ENCODE measurements around the gene TMEM44.
A peak's percentile ranks its signal among the peaks of the same experiment; 100 is the strongest.
"Not testable (repeated sequence)": the region's sequence is repeated elsewhere in the genome, so short reads cannot be mapped to it uniquely, and the experiment has no call there.

TMEM44 gene

GRCh38 chr3:194615226-194615625, 18.0 kb downstream of the TMEM44 start:
- no peak for DNase-seq (ENCODE audit: low read depth in 4 of 4, low spot score in 1 of 4)

- no peak for DNase-seq (ENCODE audit: low read depth in 4 of 4, low spot score in 1 of 4)
Observed at GRCh38 chr3:194612221-194612620, 21.0 kb downstream of the TMEM44 start.

DNA sequence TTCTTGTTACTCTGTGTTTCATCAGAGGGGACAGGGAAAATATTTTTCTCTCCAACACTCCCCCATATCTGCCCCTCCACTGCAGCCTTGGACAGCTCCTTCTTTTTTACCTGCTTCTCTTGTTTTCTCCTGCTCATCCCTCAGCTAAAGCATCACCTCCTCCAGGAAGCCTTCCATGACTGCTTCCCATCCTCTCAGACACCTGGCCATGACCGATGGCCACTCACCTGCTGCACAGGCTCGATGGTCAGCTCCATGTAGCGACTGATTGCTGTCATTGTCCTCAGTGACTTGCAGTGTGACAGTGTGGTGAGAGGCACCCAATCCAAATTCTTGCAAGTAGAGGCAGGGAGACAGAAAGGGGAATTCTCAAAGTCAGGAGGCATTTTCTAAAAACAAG, 22.5 kb downstream of the TMEM44 start:
- no peak for DNase-seq (ENCODE audit: low read depth in 4 of 4, low spot score in 1 of 4)

DNA sequence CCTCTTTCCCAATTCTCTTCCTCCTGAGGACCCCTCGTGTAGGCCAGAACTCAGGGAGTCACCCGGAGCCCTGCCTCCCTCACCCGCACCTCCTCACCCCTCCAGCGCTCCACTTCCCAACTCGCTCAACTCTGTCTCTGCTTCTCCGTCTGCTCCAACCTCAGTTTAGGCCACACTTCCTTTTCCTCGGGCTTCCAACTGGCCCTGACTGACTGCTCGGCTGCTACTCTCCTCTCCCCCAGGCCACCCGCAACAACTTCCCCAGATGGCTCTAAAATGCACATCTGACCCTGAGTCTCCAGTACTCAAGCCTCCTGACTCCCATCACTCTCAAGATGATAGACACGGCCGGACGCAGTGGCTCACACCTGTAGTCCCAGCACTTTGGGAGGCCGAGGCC, 23.6 kb downstream of the TMEM44 start:
- no peak for DNase-seq (ENCODE audit: low read depth in 4 of 4, low spot score in 1 of 4)

DNA sequence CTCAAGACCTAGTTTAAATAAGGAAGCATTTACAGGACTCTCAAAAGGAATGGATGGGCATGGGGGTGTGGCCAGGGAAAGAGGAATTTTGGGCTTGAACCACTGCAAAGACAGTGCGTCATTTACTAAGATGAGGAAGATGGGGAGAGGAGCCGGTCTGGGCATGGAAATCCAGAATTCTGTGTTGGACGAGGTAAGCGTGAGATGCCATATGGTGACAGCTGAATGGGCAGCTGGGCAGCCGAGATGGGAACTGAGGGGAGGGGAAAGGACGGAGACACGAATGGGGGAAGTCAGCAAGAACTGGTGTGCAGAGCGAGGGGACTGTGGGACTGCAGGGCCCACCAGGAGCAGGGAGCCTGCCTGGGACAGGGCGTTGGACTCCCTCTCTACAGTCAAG, 24.2 kb downstream of the TMEM44 start:
- DNase-seq (ENCODE audit: low read depth in 4 of 4, low spot score in 1 of 4): no peak

DNA sequence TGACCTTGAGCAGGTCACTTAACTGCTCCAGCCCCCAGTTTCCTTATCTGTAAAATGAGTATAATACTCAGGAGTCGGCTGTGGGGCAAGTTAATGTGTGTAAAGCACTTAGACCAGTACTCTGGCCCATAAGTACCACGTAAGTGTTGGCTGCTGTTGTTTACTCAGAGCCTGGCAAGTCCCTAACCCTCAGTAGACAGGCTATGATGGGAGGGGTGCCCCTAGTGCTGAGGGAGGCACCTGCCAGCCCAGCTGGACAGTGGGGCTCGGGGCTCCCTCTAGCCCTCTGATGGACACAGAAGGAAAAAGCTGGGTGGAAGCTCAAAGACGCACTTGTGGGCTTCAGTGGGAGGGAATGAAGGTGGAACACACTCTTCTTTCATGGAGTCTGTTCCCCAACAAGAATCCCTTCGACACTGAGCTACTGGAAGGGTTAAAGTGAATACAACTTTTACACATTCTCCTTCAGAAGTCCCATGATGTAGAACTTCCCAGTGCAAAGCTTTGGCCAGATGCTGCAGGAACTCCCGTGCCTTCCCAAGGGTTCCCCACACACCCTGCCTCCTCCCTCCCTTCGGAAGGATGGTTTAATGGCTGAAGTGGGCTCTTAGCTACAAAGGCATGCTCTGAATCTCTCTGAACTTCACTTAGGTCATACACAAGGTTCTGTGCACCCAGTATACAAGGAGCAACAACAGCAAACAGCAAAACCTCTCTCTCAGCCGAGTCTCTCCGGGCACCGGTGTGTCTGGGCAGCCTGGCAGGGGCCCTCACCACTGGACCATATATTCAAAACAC, 25.4 kb downstream of the TMEM44 start:
- DNase-seq (ENCODE audit: low read depth in 4 of 4, low spot score in 1 of 4): no peak

DNA sequence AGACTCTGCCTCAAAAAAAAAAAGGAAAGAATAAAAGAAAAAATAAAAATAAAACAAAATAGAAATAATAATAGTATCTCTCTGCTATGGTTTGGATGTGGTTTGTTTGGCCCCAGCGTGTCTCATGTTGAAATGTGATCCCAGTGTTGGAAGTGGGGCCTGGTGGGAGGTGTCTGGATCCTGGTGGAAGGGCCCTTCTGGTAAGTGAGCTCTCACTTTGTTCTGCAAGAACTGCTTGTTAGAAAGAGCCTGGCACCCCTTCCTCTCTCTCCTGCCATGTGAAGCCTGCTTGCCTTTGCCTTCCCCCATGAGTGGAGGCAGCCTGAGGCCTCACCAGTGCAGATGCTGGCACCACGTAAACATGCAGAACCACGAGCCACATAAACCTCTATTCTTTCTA, 26.3 kb downstream of the TMEM44 start:
- DNase-seq (ENCODE audit: low read depth in 4 of 4, low spot score in 1 of 4): no peak

DNA sequence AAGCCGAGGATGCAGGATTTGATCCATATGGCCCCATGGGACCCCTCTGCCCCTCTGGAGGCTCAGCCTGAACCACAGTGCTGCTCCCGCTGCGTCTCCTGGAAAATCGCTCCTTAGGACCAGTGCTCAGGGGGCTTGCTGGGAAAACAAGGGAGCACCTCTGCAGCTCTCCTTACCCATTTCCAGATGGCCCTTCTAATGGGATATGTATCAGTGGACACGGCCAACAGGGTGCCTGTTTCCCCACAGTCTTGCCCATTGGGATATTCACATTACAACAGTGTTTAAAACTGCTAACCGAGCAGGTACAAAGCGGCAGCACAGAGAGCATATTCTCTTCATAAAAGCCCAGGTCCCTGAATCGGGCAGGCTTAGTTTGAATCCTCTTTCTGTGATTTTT, 27.1 kb downstream of the TMEM44 start:
- no peak for DNase-seq (ENCODE audit: low read depth in 4 of 4, low spot score in 1 of 4)

DNA sequence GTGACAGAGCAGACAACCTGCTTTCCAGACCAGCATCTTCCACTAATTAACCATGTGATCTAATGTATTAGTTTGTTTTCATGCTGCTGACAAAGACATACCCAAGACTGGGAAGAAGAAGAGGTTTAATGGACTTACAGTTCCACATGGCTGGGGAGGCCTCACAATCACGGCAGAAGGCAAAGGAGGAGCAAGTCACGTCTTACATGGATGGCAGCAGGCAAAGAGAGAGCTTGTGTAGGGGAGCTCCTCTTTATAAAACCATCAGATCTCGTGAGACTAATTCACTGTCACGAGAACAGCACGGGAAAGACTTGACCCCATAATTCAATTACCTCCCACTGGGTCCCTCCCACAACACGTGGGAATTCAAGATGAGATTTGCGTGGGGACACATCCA, 27.9 kb downstream of the TMEM44 start:
- DNase-seq (ENCODE audit: low read depth in 4 of 4, low spot score in 1 of 4): not testable (repeated sequence)

DNA sequence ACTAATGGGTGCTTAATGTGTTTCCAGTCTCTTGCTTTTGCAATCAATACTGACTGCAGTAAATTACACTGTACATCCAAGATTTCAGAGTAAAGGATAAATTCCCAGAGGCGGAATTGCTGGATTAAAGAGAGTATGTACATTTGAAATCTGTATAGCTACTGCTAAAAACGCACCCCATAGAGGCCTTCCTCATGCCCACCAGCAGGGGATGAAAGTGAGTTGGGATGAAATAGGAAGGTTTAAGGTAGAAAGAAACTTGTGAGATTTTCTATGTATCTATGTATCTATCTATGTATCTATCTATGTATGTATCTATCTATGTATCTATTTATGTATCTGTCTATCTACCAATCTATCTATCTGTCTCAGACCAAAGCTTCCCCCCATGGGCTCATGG, 28.4 kb downstream of the TMEM44 start:
- DNase-seq (ENCODE audit: low read depth in 4 of 4, low spot score in 1 of 4): no peak

DNA sequence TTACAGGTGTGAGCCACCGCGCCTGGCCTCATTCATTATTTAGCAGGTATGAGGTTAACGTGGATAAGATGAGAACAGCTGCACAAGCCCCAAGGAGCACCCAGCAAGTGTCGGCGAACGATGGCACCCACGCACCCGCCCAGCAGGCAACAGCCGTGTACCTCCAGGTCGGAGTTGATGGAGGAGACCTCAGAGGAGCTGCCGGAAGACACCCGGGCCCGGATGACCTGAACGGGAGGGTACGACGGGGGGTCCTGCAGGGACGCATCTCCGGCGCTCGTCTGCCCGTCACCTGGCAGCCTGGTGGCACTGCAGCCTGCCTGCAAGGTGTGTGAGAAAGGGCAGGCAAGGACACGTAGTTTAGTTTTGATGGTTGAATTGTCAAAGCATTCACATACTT, 29.1 kb downstream of the TMEM44 start:
- DNase-seq (ENCODE audit: low read depth in 4 of 4, low spot score in 1 of 4): no peak

- DNase-seq (ENCODE audit: low read depth in 4 of 4, low spot score in 1 of 4): no peak
Observed at GRCh38 chr3:194602669-194603171, 30.5 kb downstream of the TMEM44 start.

GRCh38 chr3:194598771-194599557, 34.3 kb downstream of the TMEM44 start:
- DNase-seq (ENCODE audit: low read depth in 4 of 4, low spot score in 1 of 4): no peak

DNA sequence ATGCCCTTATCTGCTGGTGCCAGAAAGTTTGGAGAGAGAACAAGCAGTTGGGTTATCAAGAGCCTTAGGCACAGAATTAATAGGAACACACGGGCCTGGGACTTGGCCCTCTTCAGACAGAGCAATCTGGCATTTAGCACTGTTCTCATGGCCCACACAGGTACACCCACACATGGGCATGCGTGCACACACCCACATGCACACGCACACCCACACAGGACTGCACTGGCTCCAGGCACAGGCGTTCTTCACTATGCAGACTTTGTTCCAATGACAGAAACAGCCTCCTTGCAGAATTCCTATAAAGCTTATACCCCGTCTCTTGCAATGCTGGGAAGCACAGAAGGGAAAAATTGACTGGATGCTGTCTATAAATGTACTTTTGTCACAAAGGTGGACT, 36.3 kb downstream of the TMEM44 start:
- no peak for DNase-seq (ENCODE audit: low read depth in 4 of 4, low spot score in 1 of 4)

GRCh38 chr3:194592798-194593752, 40.1 kb downstream of the TMEM44 start:
- DNase-seq (ENCODE audit: low read depth in 4 of 4, low spot score in 1 of 4): no peak

DNA sequence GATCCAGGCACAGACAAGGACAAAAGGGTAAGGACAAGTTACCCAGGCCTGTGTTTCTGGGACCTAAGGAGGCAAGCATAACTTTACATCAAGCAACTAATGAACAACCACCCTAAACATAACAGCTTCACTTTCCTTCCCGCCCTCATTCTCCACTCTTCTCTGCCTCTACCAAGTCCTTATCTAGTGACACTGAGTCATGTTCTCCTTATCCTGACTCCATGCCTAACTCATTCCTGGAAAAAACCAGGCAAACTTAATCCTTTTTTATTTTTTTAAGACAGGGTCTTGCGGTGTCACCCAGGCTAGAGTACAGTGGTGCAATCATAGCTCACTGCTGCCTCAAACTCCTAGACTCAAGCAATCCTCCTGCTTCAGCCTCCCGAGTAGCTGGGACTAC, 44.5 kb downstream of the TMEM44 start:
- no peak for DNase-seq (ENCODE audit: low read depth in 4 of 4, low spot score in 1 of 4)

DNA sequence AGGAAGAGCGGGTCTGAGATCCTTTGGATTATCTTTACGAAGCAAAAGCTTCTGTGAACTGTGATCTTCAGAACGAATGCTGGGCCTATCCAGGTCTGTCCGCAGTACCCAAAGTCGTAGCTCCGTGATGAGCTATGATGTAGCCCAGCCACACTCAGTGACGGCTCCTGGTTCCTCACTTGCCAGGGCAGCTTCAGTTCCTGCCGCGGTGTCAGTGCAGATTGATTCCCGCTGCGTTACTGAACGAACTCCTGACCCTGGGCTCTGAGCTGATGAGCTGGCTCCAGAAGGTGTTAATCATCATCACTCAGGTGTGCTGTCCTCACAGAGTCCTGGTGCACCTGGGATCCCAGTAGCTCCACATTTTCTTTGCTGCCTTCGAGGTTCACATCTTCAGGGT, 45.0 kb downstream of the TMEM44 start:
- no peak for DNase-seq (ENCODE audit: low read depth in 4 of 4, low spot score in 1 of 4)

DNA sequence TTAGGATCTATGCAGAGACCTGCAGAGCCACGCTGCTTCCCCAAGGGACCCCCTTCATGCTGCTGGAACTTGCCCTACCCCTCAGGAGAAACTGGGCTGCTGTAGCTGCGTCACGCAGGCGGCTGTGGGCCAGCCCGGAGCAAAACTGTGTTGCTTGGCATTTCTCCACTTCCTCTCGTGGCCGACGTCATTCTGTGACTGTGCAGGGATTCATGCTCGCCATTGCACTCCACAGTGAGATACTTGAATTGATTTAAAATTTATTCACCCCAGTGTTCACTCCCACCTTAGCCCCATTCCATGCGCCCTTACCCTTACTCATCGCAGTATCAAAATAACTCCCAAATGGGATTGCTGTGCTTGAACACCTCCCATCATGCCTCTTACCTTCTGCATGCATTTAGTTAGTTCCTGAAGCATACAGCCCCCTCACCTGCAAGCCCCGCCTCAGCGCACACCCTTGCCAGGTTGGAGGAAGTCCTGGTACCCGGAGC, 45.7 kb downstream of the TMEM44 start:
- no peak for DNase-seq (ENCODE audit: low read depth in 4 of 4, low spot score in 1 of 4)

DNA sequence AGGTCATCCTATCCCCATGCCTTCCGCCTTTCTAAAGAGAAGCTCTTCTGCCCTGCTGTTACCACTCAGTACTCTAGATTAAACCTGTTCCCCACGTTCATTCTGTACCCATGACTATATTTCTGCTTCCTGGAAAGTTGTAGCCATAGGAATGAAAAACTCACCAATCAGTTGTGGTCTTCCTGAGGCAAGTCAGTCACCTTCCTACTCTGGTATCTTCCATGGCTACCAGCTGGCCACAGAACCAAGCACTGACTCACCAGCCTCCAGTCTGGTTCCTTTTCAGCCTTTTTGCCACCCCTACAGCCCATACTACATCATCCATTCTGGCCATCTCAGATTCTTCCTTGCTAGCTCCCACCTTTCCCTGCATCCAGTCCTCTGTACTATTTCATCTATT, 46.4 kb downstream of the TMEM44 start:
- no peak for DNase-seq (ENCODE audit: low read depth in 4 of 4, low spot score in 1 of 4)

GRCh38 chr3:194585880-194586281, 47.3 kb downstream of the TMEM44 start:
- DNase-seq (ENCODE audit: low read depth in 4 of 4, low spot score in 1 of 4): no peak

DNA sequence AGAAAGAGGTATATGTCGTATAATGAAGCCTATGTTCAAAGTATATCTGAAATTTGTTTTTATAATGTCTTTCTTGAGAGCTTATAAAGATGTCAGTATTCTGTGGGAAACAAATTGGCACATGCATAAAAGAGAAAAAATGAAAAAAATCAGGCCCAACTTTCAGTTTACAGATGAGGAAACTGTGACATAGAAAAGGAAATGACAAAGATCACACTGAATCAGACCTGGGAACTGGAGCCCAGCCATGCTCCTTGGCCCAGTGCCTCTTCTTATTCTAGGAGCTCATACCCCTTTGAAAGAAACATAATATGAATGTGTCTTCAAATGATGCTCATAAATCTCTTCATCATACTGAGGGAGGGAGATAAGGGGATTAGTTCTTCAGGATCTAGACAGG, 48.4 kb downstream of the TMEM44 start:
- DNase-seq (ENCODE audit: low read depth in 4 of 4, low spot score in 1 of 4): peak in 2 of 4 experiments; percentile 13 to 14
